Esophagus muscularis mucosa (tissue), 4 donors: ENCODE measurements around the gene CIB1. TPM values are rescaled to one million over a fixed set of nuclear protein-coding genes. Genes with fewer than 3 reads are reported as not detected.
A peak's percentile ranks its signal among the peaks of the same experiment; 100 is the strongest.

Experiments used
- DNase-seq: peaks from one replicate; pipeline ENCODE4 v3.0.0-alpha.2; 2017; ENCODE audit errors: extremely low spot score
- H3K27ac ChIP-seq, 4 donors: fragments of 200-600 bp; sonication (generic); replicated peaks in 1 of 4; 1 replicate in 3 of 4; 2 replicates in 1 of 4; pipeline ENCODE4 v1.5.1; 2016 to 2019; ENCODE audit warnings: mild to moderate bottlenecking in 1 of 4
- H3K27me3 ChIP-seq, 4 donors: fragments of 200-600 bp; sonication (generic); one replicate each; pipeline versions ENCODE4 v1.5.1 to v1.6.0; 2016 to 2019
- H3K36me3 ChIP-seq, 4 donors: fragments of 200-600 bp; sonication (generic); one replicate each; pipeline ENCODE4 v1.5.1; 2016 to 2019
- H3K4me1 ChIP-seq, 4 donors: fragments of 200-600 bp; sonication (generic); one replicate each; pipeline ENCODE4 v1.5.1; 2016 to 2019
- H3K4me3 ChIP-seq, 4 donors: fragments of 200-600 bp; sonication (generic); 1 replicate in 2 of 4; 2 replicates in 2 of 4; pipeline ENCODE4 v1.5.1; 2016 to 2019; ENCODE audit warnings: mild to moderate bottlenecking in 4 of 4, moderate library complexity in 1 of 4
- H3K9me3 ChIP-seq, 4 donors: fragments of 200-600 bp; sonication (generic); 1 replicate in 3 of 4; 2 replicates in 1 of 4; pipeline ENCODE4 v1.5.1; 2016 to 2019
- CTCF ChIP-seq, 3 experiments: fragments of 200-600 bp in 2 of 3; fragments of 450-650 bp in 1 of 3; sonication (generic) in 2 of 3; IDR thresholded peaks; one replicate each; pipeline ENCODE4 v1.5.1; 2017 to 2019; ENCODE audit warnings: antibody characterized with exemption in 3 of 3, mild to moderate bottlenecking in 2 of 3, moderate library complexity in 1 of 3
- EP300 ChIP-seq: sonication (generic); formaldehyde crosslinking; IDR thresholded peaks from one replicate; pipeline ENCODE4 v1.6.1; 2017; ENCODE audit warnings: antibody characterized with exemption
- POLR2A ChIP-seq: fragments of 450-650 bp; IDR thresholded peaks from one replicate; pipeline ENCODE4 v1.6.1; 2017; ENCODE audit warnings: antibody characterized with exemption, moderate library complexity, mild to moderate bottlenecking, low read depth
- POLR2AphosphoS5 ChIP-seq, 2 donors: sonication (generic); formaldehyde crosslinking; IDR thresholded peaks; one replicate each; pipeline ENCODE4 v1.6.1; 2017; ENCODE audit warnings: antibody characterized with exemption in 2 of 2
- WGBS: methylation state at CpG from one replicate; pipeline ENCODE4 v1.1.5; 2018; 5-methylcytosine and 5-hydroxymethylcytosine counted together
- intact Hi-C: fragments of 100-400 bp; cut with DNase I; formaldehyde crosslinking; loops from one replicate; pipeline ENCODE4 v1.15.1; 2023
- total RNA-seq, 4 donors: library from RNA; depleted of rRNA; stranded (reverse); fragments of >200 nt; gene quantifications; one replicate each; pipeline versions ENCODE4 v1.1.0 to v1.2.1, GENCODE V29; 2016

Gene CIB1
- total RNA-seq, 4 donors from 2014 or later = 27.2 to 49.0 (median 33.8) TPM

- WGBS = 77% methylated on average over 24 of the region's 35 CpGs
Measured at GRCh38 chr15:90212221-90213098, 21.3 kb downstream of the CIB1 start.

DNA sequence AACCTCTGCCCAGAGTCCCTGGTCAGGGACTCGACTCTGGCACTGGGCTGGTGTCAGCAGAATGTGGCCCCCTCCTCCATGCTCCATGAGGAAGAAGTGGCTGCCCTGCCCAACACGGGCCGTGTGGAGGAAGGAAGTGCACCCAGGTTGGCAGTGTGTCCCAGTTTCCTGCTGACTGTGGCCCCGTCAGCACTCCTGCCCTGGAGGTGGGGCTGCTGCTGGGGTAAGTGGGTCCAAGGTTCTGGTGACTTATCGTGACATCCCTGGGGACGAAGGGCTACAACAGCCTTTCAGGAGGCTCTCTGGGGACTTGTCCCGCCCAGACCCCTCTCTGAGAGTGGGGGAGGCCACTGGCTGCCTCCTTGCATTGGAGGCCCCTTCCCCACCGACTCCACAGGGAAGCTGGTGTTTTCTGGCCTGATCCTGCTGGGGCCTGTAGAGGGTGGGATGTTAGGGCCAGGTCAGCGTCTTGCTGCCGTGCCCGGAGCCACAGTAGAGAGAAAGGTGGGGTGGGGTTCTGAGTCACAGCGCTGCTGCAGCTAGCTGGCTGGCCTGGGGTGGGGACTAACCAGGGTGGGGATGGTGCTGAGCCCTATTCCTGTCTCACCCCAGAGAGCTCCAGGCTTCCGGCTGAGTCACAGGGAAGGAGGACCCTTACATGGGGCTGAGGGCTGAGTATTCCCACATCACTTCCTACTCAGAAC is 22.1 kb downstream of the CIB1 start:
- no peak for TF ChIP-seq EP300
- no peak for TF ChIP-seq POLR2A
- no peak for TF ChIP-seq POLR2AphosphoS5 (IDR thresholded peaks at IDR 0.05)
- TF ChIP-seq CTCF (IDR thresholded peaks at IDR 0.05) = no peak
- no peaks in the 10 kb centered on the region for H3K27me3 ChIP-seq
- no peaks in the 10 kb centered on the region for H3K9me3 ChIP-seq
- peaks cover 0 to 28% (median 20%) of the 10 kb centered on the region in 4 donors for H3K36me3 ChIP-seq
- WGBS = 59% methylated on average over 5 of the region's 13 CpGs
- intact Hi-C loops = no loop called here
- peak overlapping the region; percentile 33 to 57 (median 48) for H3K27ac ChIP-seq
- no peak overlapping the region for H3K4me3 ChIP-seq
- H3K4me1 ChIP-seq = peaks cover 50 to 58% (median 54%) of the 10 kb centered on the region in 4 donors
- DNase-seq = no peak

More at GRCh38 chr15:90212221-90213098, 21.3 kb downstream of the CIB1 start:
- peaks cover 5 to 31% (median 16%) of the 10 kb centered on the region in 4 donors for H3K36me3 ChIP-seq
- no peaks in the 10 kb centered on the region for H3K9me3 ChIP-seq
- peaks cover 42 to 53% (median 47%) of the 10 kb centered on the region in 4 donors for H3K4me1 ChIP-seq
- TF ChIP-seq EP300 = no peak
- TF ChIP-seq CTCF (IDR thresholded peaks at IDR 0.05) = no peak
- TF ChIP-seq POLR2A = no peak
- no peak for TF ChIP-seq POLR2AphosphoS5 (IDR thresholded peaks at IDR 0.05)
- intact Hi-C loops = no loop called here
- H3K27ac ChIP-seq = peak overlapping the region; percentile 33 to 54 (median 38)
- DNase-seq = no peak
- no peaks in the 10 kb centered on the region for H3K27me3 ChIP-seq
- no peak overlapping the region for H3K4me3 ChIP-seq

- TF ChIP-seq POLR2A = no peak
- TF ChIP-seq EP300 = no peak
- no peak for TF ChIP-seq CTCF (IDR thresholded peaks at IDR 0.05)
- no peak for TF ChIP-seq POLR2AphosphoS5 (IDR thresholded peaks at IDR 0.05)
- H3K4me3 ChIP-seq = no peak overlapping the region
- H3K36me3 ChIP-seq = peaks cover 0 to 34% (median 23%) of the 10 kb centered on the region in 4 donors
- H3K9me3 ChIP-seq = no peaks in the 10 kb centered on the region
- DNase-seq = no peak
- intact Hi-C loops = no loop called here
- WGBS = 83% methylated on average over 9 of the region's 9 CpGs
- H3K27me3 ChIP-seq = no peaks in the 10 kb centered on the region
- peak overlapping the region; percentile 33 to 57 (median 48) for H3K27ac ChIP-seq
- peaks cover 54 to 62% (median 60%) of the 10 kb centered on the region in 4 donors for H3K4me1 ChIP-seq
Measured at GRCh38 chr15:90211009-90211408, 22.7 kb downstream of the CIB1 start.

GRCh38 chr15:90210593-90210992 is 23.1 kb downstream of the CIB1 start:
- no peak for TF ChIP-seq POLR2AphosphoS5 (IDR thresholded peaks at IDR 0.05)
- TF ChIP-seq POLR2A = no peak
- no peak for TF ChIP-seq CTCF (IDR thresholded peaks at IDR 0.05)
- no peak for TF ChIP-seq EP300
- no peak for DNase-seq
- intact Hi-C loops = no loop called here
- Histone ChIP-seq H3K4me1 (peaks cover 58 to 67% (median 64%) of the 10 kb centered on the region in 4 donors), H3K9me3 (no peaks in the 10 kb centered on the region), H3K4me3 (no peak overlapping the region), H3K36me3 (peaks cover 0 to 38% (median 25%) of the 10 kb centered on the region in 4 donors), H3K27me3 (no peaks in the 10 kb centered on the region), H3K27ac (peak overlapping the region in 3 of 4 donors; percentile 41 to 57 (median 54))
- WGBS = 73% methylated on average over 8 of the region's 8 CpGs
